AG04449 (cell line): ENCODE results near the gene ATP6V1E1.
"Not testable (repeated sequence)": the region's sequence is repeated elsewhere in the genome, so short reads cannot be mapped to it uniquely, and the experiment has no call there.

ENCODE experiments used
- CTCF ChIA-PET: fragments of 350-600 bp; formaldehyde crosslinking; extraction: SDS; loops from one replicate; lab custom pipeline; 2021; ENCODE audit warnings: antibody characterized with exemption; lab: Yijun Ruan, JAX
- POLR2A ChIA-PET: fragments of 400-600, 350-600 bp; formaldehyde crosslinking; extraction: SDS; loops from one replicate; lab custom pipeline; 2020; ENCODE audit warnings: antibody characterized with exemption, inconsistent platforms; lab: Yijun Ruan, JAX
- DNase-seq: peaks from one replicate; pipeline ENCODE4 v3.0.0-alpha.2; 2010; ENCODE audit warnings: low read depth, low spot score
- H3K4me3 ChIP-seq: 2 replicates; pipeline ENCODE4 v1.5.1; 2011; ENCODE audit warnings: low read depth, mild to moderate bottlenecking, control low read depth, low read length
- CTCF ChIP-seq: IDR thresholded peaks from one replicate; pipeline ENCODE4 v1.5.1; 2011; ENCODE audit warnings: mild to moderate bottlenecking, moderate library complexity, low read length, control low read depth, inconsistent platforms; ENCODE audit not compliant: insufficient read depth; ENCODE audit errors: missing control alignments

ATP6V1E1 gene

GRCh38 chr22:17637490-17638181, 9.1 kb upstream of the ATP6V1E1 start:
- no peak for DNase-seq
- POLR2A ChIA-PET: no interaction called here

GRCh38 chr22:17636850-17637249, 8.3 kb upstream of the ATP6V1E1 start:
- CTCF ChIA-PET: interaction anchor here (1.8 kb wide), 1 partner anchor 78 kb away, joined by 4 read pairs; no protein-coding TSS in a partner anchor
- H3K4me3 ChIP-seq, POLR2A ChIA-PET, DNase-seq: not testable (repeated sequence)

More at GRCh38 chr22:17637490-17638181, 9.1 kb upstream of the ATP6V1E1 start:
- TF ChIP-seq CTCF: no peak
- CTCF ChIA-PET: no interaction called here
- peak overlapping the region; percentile 92 for H3K4me3 ChIP-seq

GRCh38 chr22:17634696-17635095, 6.1 kb upstream of the ATP6V1E1 start:
- POLR2A ChIA-PET: no interaction called here
- H3K4me3 ChIP-seq: no peak overlapping the region
- DNase-seq: no peak
- CTCF ChIA-PET: no interaction called here
- no peak for TF ChIP-seq CTCF

- ChIA-PET POLR2A (interaction anchor here (0.5 kb wide), 1 partner anchor 276 kb away, joined by 3 read pairs; no protein-coding TSS in a partner anchor), CTCF (interaction anchor here (1.8 kb wide), 1 partner anchor 75 kb away, joined by 9 read pairs; no protein-coding TSS in a partner anchor)
- no peak overlapping the region for H3K4me3 ChIP-seq
- DNase-seq: no peak
- no peak for TF ChIP-seq CTCF
Measured at GRCh38 chr22:17633998-17634323, 5.4 kb upstream of the ATP6V1E1 start.

- DNase-seq: peak; percentile 66
- ChIA-PET POLR2A (interaction anchor here (0.5 to 0.6 kb wide), 2 partner anchors 277 to 405 kb away, joined by 3 to 4 read pairs; no protein-coding TSS in a partner anchor), CTCF (interaction anchor here (1.8 kb wide), 1 partner anchor 75 kb away, joined by 9 read pairs; no protein-coding TSS in a partner anchor)
- H3K4me3 ChIP-seq: no peak overlapping the region
- no peak for TF ChIP-seq CTCF
Measured at GRCh38 chr22:17633217-17633997, 4.9 kb upstream of the ATP6V1E1 start.

- TF ChIP-seq CTCF: no peak
- DNase-seq: no peak
- CTCF ChIA-PET: no interaction called here
- H3K4me3 ChIP-seq: no peak overlapping the region
- POLR2A ChIA-PET: no interaction called here
Measured at GRCh38 chr22:17631076-17631565, 2.6 kb upstream of the ATP6V1E1 start.
